K562 (cell line): ENCODE data around the gene PDE6B. TPM values are rescaled to one million over a fixed set of nuclear protein-coding genes. Genes with fewer than 3 reads are reported as not detected.

Experiments
- ATAC-seq: fragments of 200-7000 bp; cut with Tn5 transposase; 3 replicates; pipeline ENCODE4 v1.9.1; 2020; ENCODE audit warnings: moderate library complexity
- BruUV-seq: library from RNA; stranded (reverse); fragments of 400-500 nt; replicated peaks from 2 replicates; lab custom pipeline; 2021; lab: Mats Ljungman, UMichigan
- CTCF ChIA-PET: fragments of 300-600 bp; formaldehyde crosslinking; extraction: SDS; loops from one replicate; lab custom pipeline; 2021; ENCODE audit warnings: low intra/inter-chr PET ratio; lab: Yijun Ruan, JAX
- POLR2A ChIA-PET: fragments of 300-600, 350-650 bp; sonication (Branson Sonifier 250); formaldehyde crosslinking; extraction: SDS; loops from one replicate; lab custom pipeline; 2021; ENCODE audit warnings: antibody characterized with exemption, inconsistent platforms; lab: Yijun Ruan, JAX
- DNase-seq, 4 experiments: peaks; one replicate each; pipeline versions ENCODE4 v3.0.0 to v3.0.0-alpha.2; 2011 to 2018; ENCODE audit warnings: low spot score in 3 of 4, mixed read lengths in 3 of 4; ENCODE audit errors: extremely low read depth in 1 of 4
- FAIRE-seq: peaks from 2 replicates; lab custom pipeline; 2011; peaks lifted over from hg19 to GRCh38; lab: Jason Lieb, UNC
- H2AFZ ChIP-seq: 2 replicates; pipeline ENCODE4 v1.6.0; 2011; ENCODE audit warnings: low read depth, low read length, control low read depth, inconsistent platforms
- H3K27ac ChIP-seq: fragments of 200-600 bp; 3 replicates; pipeline ENCODE4 v1.8.0; 2011; ENCODE audit warnings: low read depth, mild to moderate bottlenecking, control low read depth, inconsistent platforms, low read length, moderate library complexity, mixed read lengths; ENCODE audit errors: extremely low read depth
- H3K27me3 ChIP-seq, 2 experiments: fragments of 300-600 bp in 1 of 2; 2 replicates in 1 of 2; 3 replicates in 1 of 2; pipeline versions ENCODE4 v1.6.0 to v1.8.0; 2011; ENCODE audit warnings: inconsistent platforms in 2 of 2, low read length in 2 of 2, mild to moderate bottlenecking in 1 of 2, mixed read lengths in 1 of 2, moderate library complexity in 1 of 2; ENCODE audit not compliant: control insufficient read depth in 2 of 2, insufficient read depth in 2 of 2
- H3K36me3 ChIP-seq: fragments of 300-600 bp; 3 replicates; pipeline ENCODE4 v1.8.0; 2011; ENCODE audit warnings: mild to moderate bottlenecking, low read length, inconsistent platforms; ENCODE audit not compliant: control insufficient read depth, insufficient read depth
- H3K4me1 ChIP-seq, 2 experiments: fragments of 200-600 bp in 1 of 2; replicated peaks in 1 of 2; 2 replicates in 1 of 2; 3 replicates in 1 of 2; pipeline versions ENCODE4 v1.5.1 to v1.8.0; 2011; ENCODE audit warnings: inconsistent platforms in 2 of 2, low read length in 2 of 2, mild to moderate bottlenecking in 1 of 2, mixed read lengths in 1 of 2, moderate library complexity in 1 of 2; ENCODE audit not compliant: control insufficient read depth in 2 of 2, insufficient read depth in 2 of 2
- H3K4me2 ChIP-seq: 2 replicates; pipeline ENCODE4 v1.6.1; 2011; ENCODE audit warnings: low read length, control low read depth, inconsistent platforms, mixed read lengths; ENCODE audit not compliant: insufficient read depth
- H3K4me3 ChIP-seq: fragments of 200-600 bp; sonication (generic), shearing (Covaris generic); 2 replicates; pipeline ENCODE4 v1.5.1; 2016; ENCODE audit warnings: control low read depth, inconsistent platforms
- H3K79me2 ChIP-seq: fragments of 200-600 bp; 3 replicates; pipeline ENCODE4 v1.8.0; 2011; ENCODE audit warnings: low read length, inconsistent platforms; ENCODE audit not compliant: control insufficient read depth, insufficient read depth
- H3K9ac ChIP-seq, 2 experiments: 2 replicates each; pipeline versions ENCODE4 v1.6.0 to v1.6.1; 2011; ENCODE audit warnings: low read depth in 2 of 2, low read length in 2 of 2, control low read depth in 1 of 2, inconsistent platforms in 1 of 2, mild to moderate bottlenecking in 1 of 2, mixed read lengths in 1 of 2; ENCODE audit not compliant: insufficient read depth in 1 of 2
- H3K9me1 ChIP-seq: one replicate; pipeline ENCODE4 v1.6.0; 2011; ENCODE audit warnings: inconsistent platforms, mild to moderate bottlenecking, low read length, moderate library complexity; ENCODE audit not compliant: control insufficient read depth, insufficient read depth
- H3K9me3 ChIP-seq: replicated peaks from 2 replicates; pipeline ENCODE4 v1.5.1; 2011; ENCODE audit warnings: low read depth, low read length, inconsistent platforms; ENCODE audit not compliant: control insufficient read depth, insufficient read depth
- H4K20me1 ChIP-seq: replicated peaks from 2 replicates; pipeline ENCODE4 v1.6.1; 2011; ENCODE audit warnings: low read length, inconsistent platforms, mixed read lengths; ENCODE audit not compliant: control insufficient read depth, insufficient read depth
- ARID2 ChIP-seq: fragments of 450-650 bp; IDR thresholded peaks from 2 replicates; pipeline ENCODE4 v1.6.1; 2017; ENCODE audit warnings: antibody characterized with exemption, mild to moderate bottlenecking
- ASH1L ChIP-seq: fragments of 450-650 bp; IDR thresholded peaks from 2 replicates; pipeline ENCODE4 v1.6.1; 2018; ENCODE audit warnings: borderline replicate concordance, mild to moderate bottlenecking, low read depth; ENCODE audit not compliant: partially characterized antibody
- FOS ChIP-seq: IDR thresholded peaks from 3 replicates; pipeline ENCODE4 v1.6.1; 2011; ENCODE audit not compliant: insufficient read length; ENCODE audit errors: extremely low read depth
- FOXP1 ChIP-seq: sonication (generic); formaldehyde crosslinking; IDR thresholded peaks from 2 replicates; pipeline ENCODE4 v1.8.0; 2022; ENCODE audit warnings: mild to moderate bottlenecking, missing genetic modification reagents
- HCFC1 ChIP-seq: IDR thresholded peaks from 2 replicates; pipeline ENCODE4 v1.6.1; 2012; ENCODE audit warnings: low read depth, low read length, improper control_type of control experiment
- HMGN3 ChIP-seq: IDR thresholded peaks from 2 replicates; pipeline ENCODE4 v1.6.1; 2011; ENCODE audit warnings: borderline replicate concordance, low read depth, mild to moderate bottlenecking, mixed read lengths, low read length; ENCODE audit not compliant: insufficient read length; ENCODE audit errors: extremely low read depth
- KHSRP ChIP-seq: fragments of 450-650 bp; IDR thresholded peaks from 2 replicates; pipeline ENCODE4 v1.6.1; 2017
- MTA3 ChIP-seq: fragments of 450-650 bp; formaldehyde crosslinking; IDR thresholded peaks from 2 replicates; pipeline ENCODE4 v1.6.1; 2017; ENCODE audit warnings: mild to moderate bottlenecking, borderline replicate concordance
- NCOA4 ChIP-seq: fragments of 450-650 bp; IDR thresholded peaks from 2 replicates; pipeline ENCODE4 v1.6.1; 2018; ENCODE audit warnings: mild to moderate bottlenecking; ENCODE audit not compliant: partially characterized antibody
- RBBP5 ChIP-seq: fragments of 200-600 bp; sonication (generic); IDR thresholded peaks from 2 replicates; pipeline ENCODE4 v1.6.1; 2012; ENCODE audit warnings: borderline replicate concordance, mild to moderate bottlenecking, low read length, control low read depth, inconsistent platforms; ENCODE audit not compliant: insufficient read depth, poor library complexity, severe bottlenecking
- ZFP30 ChIP-seq: fragments of 250-450 bp; sonication (Bioruptor Pico); IDR thresholded peaks from 2 replicates; pipeline ENCODE4 v1.8.0; 2022; ENCODE audit warnings: moderate library complexity, mild to moderate bottlenecking, inconsistent platforms, borderline replicate concordance
- ZNF146 ChIP-seq: IDR thresholded peaks from one replicate; pipeline ENCODE4 v1.6.1; 2018; ENCODE audit warnings: missing compliant biosample characterization; ENCODE audit not compliant: unreplicated experiment
- ZNF280A ChIP-seq: fragments of 450-650 bp; IDR thresholded peaks from 2 replicates; pipeline ENCODE4 v1.6.1; 2018; ENCODE audit warnings: mild to moderate bottlenecking, low read depth; ENCODE audit not compliant: partially characterized antibody
- ZNF583 ChIP-seq: fragments of 250-450 bp; sonication (Bioruptor Pico); IDR thresholded peaks from 2 replicates; pipeline ENCODE4 v1.4.0; 2020
- WGBS: fragments of 100-300 bp; shearing (Covaris generic); methylation state at CpG from one replicate; pipeline ENCODE4 v1.1.6; 2016; ENCODE audit warnings: low coverage, mixed read lengths; ENCODE audit not compliant: insufficient coverage; ENCODE audit errors: missing lambda C conversion rate; 5-methylcytosine and 5-hydroxymethylcytosine counted together
- in situ Hi-C: fragments of 300-500 bp; cut with MboI; formaldehyde crosslinking; loops from 4 replicates; pipeline ENCODE4 v1.15.0; 2018; ENCODE audit warnings: inconsistent platforms, mixed read lengths
- intact Hi-C: fragments of 100-400 bp; cut with micrococcal nuclease; formaldehyde crosslinking; loops from 2 replicates; pipeline ENCODE4 v1.14.2; 2022
- polyA plus RNA-seq, 8 experiments: library from polyadenylated mRNA; depleted of rRNA in 4 of 8; stranded (reverse) in 5 of 8; unstranded in 3 of 8; fragments of >200 nt; fragmentation: Nextera tagmentation in 2 of 8; fragmentation: Illumina TruSeq in 1 of 8; extraction: Ambion mirVana in 2 of 8; extraction: Trizol in 1 of 8; gene quantifications; 2 replicates each; pipeline versions ENCODE4 v1.2.1 to v1.2.3, GENCODE V29; 2011 to 2014; ENCODE audit warnings: inconsistent platforms in 1 of 8, missing spikeins in 1 of 8
- total RNA-seq, 7 experiments: library from RNA; depleted of rRNA in 6 of 7; stranded (reverse); fragments of >200 nt in 6 of 7; fragmentation: Illumina TruSeq in 2 of 7; extraction: Trizol in 2 of 7; gene quantifications; 2 replicates each; pipeline versions ENCODE4 v1.2.1 to v1.2.3, GENCODE V29; 2011 to 2021; ENCODE audit warnings: low replicate concordance in 1 of 7
- TF ChIP-seq, protein P1 (sequence below): fragments of 450-650 bp; formaldehyde crosslinking; IDR thresholded peaks from 2 replicates; pipeline ENCODE4 v1.4.0; 2020; ENCODE audit warnings: mild to moderate bottlenecking, moderate library complexity

The PDE6B gene
- total and polyA plus RNA-seq, 9 of the 15 experiments (the other 6 are each of a cell fraction or from before 2014, with no cell fraction given), result 0.04 TPM; not detected in 8

GRCh38 chr4:649293-649625 is 23.9 kb downstream of the PDE6B start:
- H3K4me1 ChIP-seq, result peaks cover 0 to 54% of the 10 kb centered on the region in 2 experiments; a peak in 2 of 5 replicates
- no peak for DNase-seq
- peaks cover 39 to 79% of the 10 kb centered on the region in 2 experiments; a peak in 4 of 5 replicates for H3K27me3 ChIP-seq
- intact Hi-C loops, result no loop called here
- TF ChIP-seq ZNF280A (no peak), HCFC1 (no peak), ZNF146 (CRISPR knock-in tag) (no peak), MTA3 (no peak), ASH1L (no peak), ARID2 (no peak), KHSRP (no peak), HMGN3 (no peak), FOS (no peak), ZFP30 (CRISPR knock-in tag) (no peak), ZNF583 (CRISPR knock-in tag) (no peak), FOXP1 (CRISPR knock-in tag) (no peak), NCOA4 (no peak), RBBP5 (no peak)
- TF ChIP-seq, protein P1, sequence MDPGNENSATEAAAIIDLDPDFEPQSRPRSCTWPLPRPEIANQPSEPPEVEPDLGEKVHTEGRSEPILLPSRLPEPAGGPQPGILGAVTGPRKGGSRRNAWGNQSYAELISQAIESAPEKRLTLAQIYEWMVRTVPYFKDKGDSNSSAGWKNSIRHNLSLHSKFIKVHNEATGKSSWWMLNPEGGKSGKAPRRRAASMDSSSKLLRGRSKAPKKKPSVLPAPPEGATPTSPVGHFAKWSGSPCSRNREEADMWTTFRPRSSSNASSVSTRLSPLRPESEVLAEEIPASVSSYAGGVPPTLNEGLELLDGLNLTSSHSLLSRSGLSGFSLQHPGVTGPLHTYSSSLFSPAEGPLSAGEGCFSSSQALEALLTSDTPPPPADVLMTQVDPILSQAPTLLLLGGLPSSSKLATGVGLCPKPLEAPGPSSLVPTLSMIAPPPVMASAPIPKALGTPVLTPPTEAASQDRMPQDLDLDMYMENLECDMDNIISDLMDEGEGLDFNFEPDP (CRISPR knock-in tag), result no peak
- no peaks in the 10 kb centered on the region for H4K20me1 ChIP-seq
- no peaks in the 10 kb centered on the region for H3K79me2 ChIP-seq
- no peaks in the 10 kb centered on the region for H3K36me3 ChIP-seq
- peaks cover 2% of the 10 kb centered on the region; the same call in 1 of the 2 replicates for H3K9me3 ChIP-seq
- H3K27ac ChIP-seq, result no peak overlapping the region
- no peaks in the 10 kb centered on the region for H3K9me1 ChIP-seq
- BruUV-seq, result no TSS peak
- in situ Hi-C loops, result no loop called here
- CTCF ChIA-PET, result no interaction called here
- no peak for ATAC-seq
- H3K9ac ChIP-seq, result no peak overlapping the region; a peak in 1 of 4 replicates
- POLR2A ChIA-PET, result interaction anchor here (0.8 kb wide), 1 partner anchor 104 kb away, joined by 3 read pairs; no protein-coding TSS in a partner anchor
- WGBS, result 21% methylated on average over 6 of the region's 7 CpGs
- FAIRE-seq, result no peak
- H3K4me2 ChIP-seq, result no peak overlapping the region
- H2AFZ ChIP-seq, result no peak overlapping the region
- no peak overlapping the region for H3K4me3 ChIP-seq
